GM23338 (cell line): Measurements from ENCODE around the gene DDX46.

ENCODE experiments used
- EZH2 ChIP-seq: fragments of 200-600 bp; sonication (generic); IDR thresholded peaks from one replicate; pipeline ENCODE4 v1.8.0; 2017; ENCODE audit warnings: antibody characterized with exemption, mild to moderate bottlenecking, low read depth; ENCODE audit not compliant: unreplicated experiment
- EZH2phosphoT487 ChIP-seq: fragments of 200-600 bp; sonication (generic); IDR thresholded peaks from one replicate; pipeline ENCODE4 v1.8.1; 2018; ENCODE audit warnings: antibody characterized with exemption; ENCODE audit not compliant: unreplicated experiment
- JUNB ChIP-seq: IDR thresholded peaks from one replicate; pipeline ENCODE4 v1.6.1; 2016; ENCODE audit warnings: antibody characterized with exemption; ENCODE audit not compliant: unreplicated experiment
- NANOG ChIP-seq: IDR thresholded peaks from 2 replicates; pipeline ENCODE4 v1.6.1; 2016; ENCODE audit warnings: antibody characterized with exemption, borderline replicate concordance
- POLR2AphosphoS5 ChIP-seq: IDR thresholded peaks from 2 replicates; pipeline ENCODE4 v1.6.1; 2016; ENCODE audit warnings: antibody characterized with exemption, low read depth
- TF ChIP-seq, protein P1 (sequence below), 2 experiments: fragments of 200-600 bp in 1 of 2; sonication (generic) in 1 of 2; conservative IDR thresholded peaks; 2 replicates each; pipeline versions ENCODE4 v1.5.1 to v1.6.1; 2016 to 2017; ENCODE audit warnings: antibody characterized with exemption in 2 of 2, low read depth in 2 of 2, mild to moderate bottlenecking in 2 of 2, moderate library complexity in 1 of 2
- TF ChIP-seq, protein P2 (sequence below): IDR thresholded peaks from one replicate; pipeline ENCODE4 v1.6.1; 2018; ENCODE audit warnings: antibody characterized with exemption; ENCODE audit not compliant: unreplicated experiment

DNA sequence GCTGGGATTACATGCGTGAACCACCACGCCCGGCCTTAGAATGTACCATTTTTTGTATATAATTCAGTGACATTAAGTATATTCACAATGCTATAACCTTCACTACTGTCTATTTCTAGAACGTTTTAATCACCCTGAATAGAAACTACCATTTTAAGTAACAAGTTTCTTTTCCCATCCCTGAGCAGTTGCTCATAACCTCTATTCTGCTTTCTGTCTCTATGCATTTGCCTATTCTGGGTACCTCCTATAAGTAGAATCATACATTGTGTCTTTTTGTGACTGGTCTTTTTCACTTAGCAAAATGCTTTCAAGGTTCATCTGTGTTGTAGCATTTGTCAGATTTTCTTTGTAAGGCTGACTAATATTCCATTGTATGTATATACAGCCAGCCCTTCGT is 39.9 kb downstream of the DDX46 start:
- TF ChIP-seq, protein P1, sequence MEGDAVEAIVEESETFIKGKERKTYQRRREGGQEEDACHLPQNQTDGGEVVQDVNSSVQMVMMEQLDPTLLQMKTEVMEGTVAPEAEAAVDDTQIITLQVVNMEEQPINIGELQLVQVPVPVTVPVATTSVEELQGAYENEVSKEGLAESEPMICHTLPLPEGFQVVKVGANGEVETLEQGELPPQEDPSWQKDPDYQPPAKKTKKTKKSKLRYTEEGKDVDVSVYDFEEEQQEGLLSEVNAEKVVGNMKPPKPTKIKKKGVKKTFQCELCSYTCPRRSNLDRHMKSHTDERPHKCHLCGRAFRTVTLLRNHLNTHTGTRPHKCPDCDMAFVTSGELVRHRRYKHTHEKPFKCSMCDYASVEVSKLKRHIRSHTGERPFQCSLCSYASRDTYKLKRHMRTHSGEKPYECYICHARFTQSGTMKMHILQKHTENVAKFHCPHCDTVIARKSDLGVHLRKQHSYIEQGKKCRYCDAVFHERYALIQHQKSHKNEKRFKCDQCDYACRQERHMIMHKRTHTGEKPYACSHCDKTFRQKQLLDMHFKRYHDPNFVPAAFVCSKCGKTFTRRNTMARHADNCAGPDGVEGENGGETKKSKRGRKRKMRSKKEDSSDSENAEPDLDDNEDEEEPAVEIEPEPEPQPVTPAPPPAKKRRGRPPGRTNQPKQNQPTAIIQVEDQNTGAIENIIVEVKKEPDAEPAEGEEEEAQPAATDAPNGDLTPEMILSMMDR (conservative IDR thresholded peaks at IDR 0.05; ENCODE audit: low read depth in 2 of 2), result no peak
- TF ChIP-seq NANOG (no peak), JUNB (no peak), POLR2AphosphoS5 (no peak), EZH2phosphoT487 (no peak), EZH2 (no peak)
- TF ChIP-seq, protein P2, sequence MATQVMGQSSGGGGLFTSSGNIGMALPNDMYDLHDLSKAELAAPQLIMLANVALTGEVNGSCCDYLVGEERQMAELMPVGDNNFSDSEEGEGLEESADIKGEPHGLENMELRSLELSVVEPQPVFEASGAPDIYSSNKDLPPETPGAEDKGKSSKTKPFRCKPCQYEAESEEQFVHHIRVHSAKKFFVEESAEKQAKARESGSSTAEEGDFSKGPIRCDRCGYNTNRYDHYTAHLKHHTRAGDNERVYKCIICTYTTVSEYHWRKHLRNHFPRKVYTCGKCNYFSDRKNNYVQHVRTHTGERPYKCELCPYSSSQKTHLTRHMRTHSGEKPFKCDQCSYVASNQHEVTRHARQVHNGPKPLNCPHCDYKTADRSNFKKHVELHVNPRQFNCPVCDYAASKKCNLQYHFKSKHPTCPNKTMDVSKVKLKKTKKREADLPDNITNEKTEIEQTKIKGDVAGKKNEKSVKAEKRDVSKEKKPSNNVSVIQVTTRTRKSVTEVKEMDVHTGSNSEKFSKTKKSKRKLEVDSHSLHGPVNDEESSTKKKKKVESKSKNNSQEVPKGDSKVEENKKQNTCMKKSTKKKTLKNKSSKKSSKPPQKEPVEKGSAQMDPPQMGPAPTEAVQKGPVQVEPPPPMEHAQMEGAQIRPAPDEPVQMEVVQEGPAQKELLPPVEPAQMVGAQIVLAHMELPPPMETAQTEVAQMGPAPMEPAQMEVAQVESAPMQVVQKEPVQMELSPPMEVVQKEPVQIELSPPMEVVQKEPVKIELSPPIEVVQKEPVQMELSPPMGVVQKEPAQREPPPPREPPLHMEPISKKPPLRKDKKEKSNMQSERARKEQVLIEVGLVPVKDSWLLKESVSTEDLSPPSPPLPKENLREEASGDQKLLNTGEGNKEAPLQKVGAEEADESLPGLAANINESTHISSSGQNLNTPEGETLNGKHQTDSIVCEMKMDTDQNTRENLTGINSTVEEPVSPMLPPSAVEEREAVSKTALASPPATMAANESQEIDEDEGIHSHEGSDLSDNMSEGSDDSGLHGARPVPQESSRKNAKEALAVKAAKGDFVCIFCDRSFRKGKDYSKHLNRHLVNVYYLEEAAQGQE, result no peak
